GM21576 (cell line): ENCODE results near the gene ARAP1.

Source experiments
- ATAC-seq: cut with Tn5 transposase; IDR thresholded peaks from one replicate; pipeline ENCODE4 v1.9.1; 2021; ENCODE audit warnings: mild to moderate bottlenecking, moderate library complexity; ENCODE audit not compliant: unreplicated experiment

ARAP1 gene

DNA sequence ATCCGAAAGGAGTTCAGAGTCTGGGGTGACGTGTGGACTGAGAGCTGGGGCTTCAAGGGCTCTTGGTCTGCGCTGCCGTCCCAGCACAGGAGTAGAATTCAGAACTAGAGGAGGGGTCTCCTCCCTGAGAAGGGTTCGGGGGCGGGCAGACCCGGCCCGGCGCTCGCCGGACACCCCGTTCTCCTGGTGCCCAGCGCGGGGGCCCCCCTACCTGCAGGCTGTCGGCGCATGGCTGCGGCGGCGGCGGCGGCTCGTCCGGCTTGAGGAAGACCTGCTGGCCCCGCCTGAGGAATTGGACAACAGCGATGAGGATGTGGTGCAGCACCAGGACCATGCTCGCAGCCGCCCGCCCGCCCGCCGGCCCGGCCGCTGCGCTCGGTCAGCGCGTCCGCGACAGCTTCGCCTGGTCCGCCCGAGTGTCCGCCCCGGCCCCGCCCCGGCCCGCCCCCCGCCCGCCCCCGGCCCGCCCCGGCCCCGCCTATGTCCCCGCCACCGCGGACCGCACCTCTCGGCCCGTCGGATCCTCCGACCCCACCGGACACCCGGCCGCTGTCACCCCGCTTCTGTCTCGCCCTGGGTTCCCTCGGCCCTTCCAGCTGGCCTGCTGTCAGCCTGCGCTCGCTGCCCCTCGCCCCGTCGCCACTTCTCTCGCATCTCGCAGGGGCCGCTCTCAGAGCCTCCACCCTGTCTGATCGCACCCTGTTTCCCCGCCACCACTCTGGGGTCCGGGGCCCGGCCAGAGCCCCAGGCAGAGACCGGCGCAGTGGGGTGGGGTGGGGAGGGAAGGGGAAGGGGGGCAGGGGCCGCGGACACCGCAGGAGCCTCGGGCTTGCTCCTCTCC, 109.9 kb downstream of the ARAP1 start:
- no peak for ATAC-seq

DNA sequence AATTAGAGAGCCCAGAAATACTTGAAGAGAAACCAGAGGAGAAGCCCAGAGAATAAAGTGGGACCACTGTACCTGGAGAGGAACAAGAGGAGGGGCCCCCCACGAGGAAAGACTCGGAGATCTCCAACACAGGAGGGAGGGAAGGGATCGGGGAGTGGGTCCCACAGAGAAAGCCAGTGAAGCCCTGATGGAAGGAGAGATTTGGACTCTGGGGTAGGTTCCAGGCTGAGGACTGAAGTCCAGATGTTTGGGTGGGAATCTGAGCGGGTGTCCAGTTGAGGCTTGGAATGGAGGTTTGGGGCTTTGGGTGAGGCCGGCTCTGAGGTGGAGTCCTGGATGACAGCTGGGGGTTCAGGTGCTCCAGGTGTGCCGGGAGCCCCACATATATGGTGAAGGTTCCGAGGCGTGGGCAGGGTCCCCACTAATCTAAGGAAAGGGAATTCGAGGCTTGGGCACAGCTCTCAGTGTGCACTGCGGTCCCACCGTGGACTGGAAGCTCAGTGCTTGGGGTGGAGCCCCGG, 110.6 kb downstream of the ARAP1 start:
- no peak for ATAC-seq

GRCh38 chr11:72639502-72640375, 112.5 kb downstream of the ARAP1 start:
- ATAC-seq = no peak

GRCh38 chr11:72637926-72638325, 114.3 kb downstream of the ARAP1 start:
- ATAC-seq = no peak

GRCh38 chr11:72637198-72637597, 115.0 kb downstream of the ARAP1 start:
- no peak for ATAC-seq

GRCh38 chr11:72636376-72636775, 115.8 kb downstream of the ARAP1 start:
- ATAC-seq = no peak

- ATAC-seq = no peak
These were observed 116.3 kb downstream of the ARAP1 start for GRCh38 chr11:72635933-72636332.

DNA sequence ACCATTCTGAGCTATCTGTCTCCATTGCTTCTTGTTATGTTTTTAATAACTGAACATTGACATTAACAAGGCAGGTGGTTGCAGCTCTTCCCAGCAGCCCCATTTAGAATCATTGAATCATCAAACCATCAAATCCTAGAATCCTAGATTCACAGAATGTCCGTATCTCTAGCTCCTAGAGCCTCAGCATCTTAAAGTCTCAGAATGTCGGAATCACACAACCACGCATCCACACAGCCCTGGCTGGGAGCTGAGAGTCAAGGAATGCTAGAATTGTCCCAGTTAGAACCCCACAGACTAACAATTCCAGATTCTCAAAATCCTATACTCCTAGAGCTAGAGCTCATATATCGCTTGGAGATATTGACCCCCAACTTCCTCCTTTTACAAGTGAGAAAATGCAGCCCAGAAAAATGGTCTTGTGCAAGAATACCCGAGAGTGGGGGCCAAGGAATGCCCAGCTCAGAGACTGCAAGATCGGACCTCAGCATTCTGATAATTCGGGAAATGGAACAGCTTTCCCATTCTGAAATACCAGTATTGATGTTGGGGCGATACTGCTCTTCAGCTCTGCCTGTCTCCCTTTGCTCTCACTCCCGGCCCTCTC, 116.8 kb downstream of the ARAP1 start:
- no peak for ATAC-seq
